SH-SY5Y (cell line): ENCODE data around the gene NUDT1.

Experiments used
- GATA2 ChIP-seq: IDR thresholded peaks from 2 replicates; pipeline ENCODE4 v1.6.1; 2011; ENCODE audit warnings: mild to moderate bottlenecking, low read depth, low read length
- GATA3 ChIP-seq: IDR thresholded peaks from 2 replicates; pipeline ENCODE4 v1.6.1; 2011; ENCODE audit warnings: low read depth, mild to moderate bottlenecking, low read length, moderate library complexity

DNA sequence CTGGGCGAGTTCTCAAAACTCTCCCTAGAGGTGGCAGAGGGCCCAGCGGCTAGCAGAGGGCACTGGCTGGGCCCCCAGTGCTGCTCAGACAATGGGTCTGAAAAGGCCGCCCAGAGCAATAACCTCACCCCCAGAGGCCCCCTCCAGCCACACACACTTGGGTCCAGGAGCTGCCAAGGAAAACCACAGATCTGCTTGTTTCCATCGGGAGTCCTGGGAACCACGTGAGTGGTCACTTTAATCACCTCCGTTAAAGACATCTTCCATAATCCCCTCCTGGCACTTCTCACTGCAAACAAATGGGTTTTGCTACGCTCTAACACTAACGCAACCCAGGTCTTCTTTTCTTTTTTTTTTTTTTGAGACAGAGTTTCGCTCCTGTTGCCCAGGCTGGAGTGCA lies 30.0 kb downstream of the NUDT1 start:
- TF ChIP-seq GATA2 (no peak), GATA3 (no peak)
